Measurements from ENCODE around the gene ANKRD16.

Gene ANKRD16

GRCh38 chr10:5904227-5904626 is 14.5 kb upstream of the ANKRD16 start:
- no peak for DNase-seq

GRCh38 chr10:5903563-5903962 is 13.9 kb upstream of the ANKRD16 start:
- no peak for DNase-seq

GRCh38 chr10:5902511-5903274 is 13.0 kb upstream of the ANKRD16 start:
- no peak for DNase-seq

DNA sequence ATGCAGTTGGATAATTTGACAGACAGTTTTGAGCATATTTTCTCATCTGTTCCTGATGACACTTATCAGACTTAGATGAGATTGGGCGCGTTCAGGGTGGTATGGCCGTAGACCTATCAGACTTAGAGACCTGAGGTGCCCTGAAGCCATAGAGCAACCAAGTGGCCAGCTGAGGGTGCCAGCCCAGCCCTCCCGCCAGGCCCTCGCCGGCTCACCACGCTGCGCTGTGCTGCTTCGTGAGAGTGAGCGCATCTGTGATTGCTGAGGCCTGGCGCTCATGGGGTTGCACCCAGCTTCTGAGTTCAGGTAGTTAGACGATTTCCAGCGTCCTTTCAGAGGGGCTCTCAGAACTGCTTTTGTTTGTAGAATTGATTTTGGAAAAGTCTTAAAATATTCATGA is 10.6 kb upstream of the ANKRD16 start:
- DNase-seq = no peak

- no peak for DNase-seq
Observed at GRCh38 chr10:5898163-5898562, 8.5 kb upstream of the ANKRD16 start.

- DNase-seq = no peak
Observed at GRCh38 chr10:5897504-5897903, 7.8 kb upstream of the ANKRD16 start.

GRCh38 chr10:5897053-5897340 is 7.3 kb upstream of the ANKRD16 start:
- no peak for DNase-seq

- DNase-seq = no peak
Observed at GRCh38 chr10:5896208-5897052, 6.7 kb upstream of the ANKRD16 start.

- no peak for DNase-seq
Observed at GRCh38 chr10:5895804-5896203, 6.1 kb upstream of the ANKRD16 start.

- no peak for DNase-seq
Observed at GRCh38 chr10:5895365-5895764, 5.7 kb upstream of the ANKRD16 start.

DNA sequence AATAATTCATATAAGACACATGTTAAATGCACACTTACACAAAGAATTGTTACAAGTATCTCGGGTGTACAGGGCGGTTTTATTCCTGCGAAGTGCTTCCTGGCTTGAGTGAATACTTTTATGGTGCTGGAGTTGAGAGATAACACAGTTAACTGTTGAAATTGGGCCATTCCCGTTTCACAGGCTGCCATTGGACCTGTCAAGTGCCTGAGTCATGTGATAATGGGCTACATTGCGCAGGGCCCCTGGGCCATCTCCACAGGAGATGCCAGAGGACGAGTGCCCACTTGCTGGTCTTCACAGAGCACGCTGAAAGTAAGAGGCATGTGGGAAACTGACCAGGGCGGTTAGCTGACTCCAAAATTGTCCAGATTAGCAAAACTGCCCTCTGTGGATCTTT is 5.2 kb upstream of the ANKRD16 start:
- no peak for DNase-seq

DNA sequence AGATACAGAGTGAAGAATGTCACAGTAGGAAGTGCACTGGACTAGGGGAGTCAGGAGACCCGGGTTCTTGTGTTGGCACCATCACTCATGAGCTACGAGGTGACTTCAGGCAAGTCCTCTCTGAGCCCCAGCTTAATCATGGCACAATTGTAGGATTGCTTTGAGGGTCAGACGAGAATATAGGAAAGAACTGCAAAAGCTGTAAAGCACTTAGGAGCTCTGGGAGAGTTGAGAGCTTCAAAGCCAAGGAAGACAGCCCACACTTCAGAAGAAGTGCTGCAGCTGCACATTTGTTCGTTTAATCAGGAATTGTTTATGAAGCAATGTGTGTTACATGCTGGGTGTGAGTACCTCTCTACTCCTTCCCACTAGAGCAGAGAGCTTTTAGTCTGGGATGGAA is 4.7 kb upstream of the ANKRD16 start:
- DNase-seq = no peak

DNA sequence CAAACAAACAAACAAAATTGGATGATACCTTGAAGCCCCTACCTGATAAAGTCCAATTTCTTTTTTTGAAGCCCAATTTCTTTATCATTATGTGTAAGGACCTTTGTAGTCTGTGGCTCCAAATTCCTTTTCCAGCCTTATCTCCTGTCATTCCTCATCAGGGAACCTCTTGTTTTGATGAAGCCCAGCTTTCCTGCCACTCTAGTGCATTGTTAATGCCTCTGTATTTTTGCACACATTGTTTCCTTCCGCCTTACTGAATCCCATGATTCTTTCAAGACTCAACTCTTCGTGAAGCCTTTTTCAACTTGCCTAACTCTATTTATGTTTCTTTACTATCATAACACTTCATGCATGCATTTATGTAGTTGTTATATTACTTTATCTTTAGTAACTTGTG is 3.6 kb upstream of the ANKRD16 start:
- no peak for DNase-seq

DNA sequence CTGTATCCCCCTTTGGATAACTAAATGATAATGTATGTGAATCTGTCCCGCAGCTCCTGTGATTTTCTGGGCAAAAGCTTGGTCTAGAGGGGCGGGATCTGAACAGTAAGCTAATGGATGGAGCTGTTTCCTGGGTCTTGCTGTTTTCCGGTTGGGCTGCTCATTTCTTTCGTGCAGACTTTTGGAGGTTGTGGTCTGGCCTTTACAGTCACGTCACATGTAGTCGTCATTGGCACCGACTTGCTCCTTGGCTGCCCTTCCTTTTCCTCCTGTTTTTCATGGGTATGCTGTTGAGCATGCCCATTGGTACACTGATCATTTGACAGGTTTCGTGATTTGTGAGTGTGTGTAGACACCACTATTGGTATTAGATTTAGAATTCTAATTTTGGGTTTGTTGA is 2.3 kb upstream of the ANKRD16 start:
- no peak for DNase-seq

GRCh38 chr10:5891009-5891408 is 1.3 kb upstream of the ANKRD16 start:
- DNase-seq = no peak

DNA sequence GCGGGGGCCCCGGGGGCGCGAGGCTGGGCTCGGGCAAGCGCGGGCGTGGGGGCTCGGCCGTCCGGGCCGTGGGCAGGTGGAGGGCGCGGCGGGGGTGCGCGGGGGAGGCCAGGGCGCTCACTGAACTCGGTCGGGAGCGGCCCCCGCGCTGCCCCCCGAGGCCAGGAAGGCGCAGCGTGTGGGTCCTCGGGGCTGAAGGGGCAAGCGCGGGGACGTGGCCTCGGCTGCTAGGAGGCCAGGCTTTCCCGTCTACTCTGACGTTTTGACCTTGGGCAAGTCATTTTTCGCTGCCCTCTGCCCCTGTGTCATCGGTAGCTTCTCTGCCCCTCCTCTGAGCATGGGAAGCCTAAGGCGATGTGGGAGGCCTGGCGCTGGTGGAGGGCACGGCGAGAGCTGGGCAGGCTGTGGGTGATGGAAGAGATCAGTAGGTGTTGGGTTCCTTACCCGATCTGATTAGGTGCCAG is 791 bp upstream of the ANKRD16 start:
- peak in 4 of 56 donors; percentile 9 to 28 (median 22) for DNase-seq

GRCh38 chr10:5888843-5889623 is 660 bp downstream of the ANKRD16 start:
- DNase-seq = peak in 6 of 56 donors; percentile 16 to 39 (median 32)

DNA sequence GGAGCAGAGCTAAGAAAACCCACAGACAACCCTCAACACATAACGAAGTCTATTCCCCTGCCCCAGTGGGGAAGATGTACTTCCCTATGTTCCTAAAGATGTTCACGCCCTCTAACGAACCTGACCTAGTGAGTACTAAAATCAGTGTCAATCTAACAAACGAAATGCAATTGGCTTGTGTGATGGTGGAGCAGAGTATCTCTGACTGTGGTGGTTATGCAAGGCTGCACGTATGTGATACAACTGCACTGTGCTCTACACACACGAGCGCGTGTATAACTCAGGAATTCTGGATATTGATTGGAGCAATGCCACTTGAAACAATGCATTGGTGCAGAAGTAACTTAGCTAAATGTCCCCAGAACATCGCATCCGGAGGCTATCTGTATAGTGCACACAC is 1.3 kb downstream of the ANKRD16 start:
- no peak for DNase-seq

DNA sequence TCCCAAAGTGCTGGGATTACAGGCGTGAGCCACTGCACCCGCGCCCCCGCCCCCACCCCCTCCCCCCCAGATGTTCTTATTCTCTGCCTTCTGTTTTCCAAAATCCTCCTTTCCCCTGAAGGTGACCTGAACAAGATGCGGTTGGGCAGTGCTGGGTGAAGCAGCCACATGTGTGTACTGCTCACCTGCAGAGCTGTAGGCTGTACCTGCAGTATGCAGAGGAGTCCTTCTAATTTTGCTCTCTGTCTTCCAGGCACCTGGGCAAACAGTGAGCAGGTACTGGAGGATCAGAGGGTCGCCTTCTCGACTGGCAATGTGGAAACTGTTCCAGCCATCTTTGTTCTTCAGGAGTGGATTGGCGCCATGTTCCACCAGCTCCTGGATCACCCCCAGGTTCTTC is 2.1 kb downstream of the ANKRD16 start:
- no peak for DNase-seq

GRCh38 chr10:5887029-5887428 is 2.7 kb downstream of the ANKRD16 start:
- DNase-seq = no peak

- DNase-seq = no peak
Observed at GRCh38 chr10:5885619-5886018, 4.1 kb downstream of the ANKRD16 start.

DNA sequence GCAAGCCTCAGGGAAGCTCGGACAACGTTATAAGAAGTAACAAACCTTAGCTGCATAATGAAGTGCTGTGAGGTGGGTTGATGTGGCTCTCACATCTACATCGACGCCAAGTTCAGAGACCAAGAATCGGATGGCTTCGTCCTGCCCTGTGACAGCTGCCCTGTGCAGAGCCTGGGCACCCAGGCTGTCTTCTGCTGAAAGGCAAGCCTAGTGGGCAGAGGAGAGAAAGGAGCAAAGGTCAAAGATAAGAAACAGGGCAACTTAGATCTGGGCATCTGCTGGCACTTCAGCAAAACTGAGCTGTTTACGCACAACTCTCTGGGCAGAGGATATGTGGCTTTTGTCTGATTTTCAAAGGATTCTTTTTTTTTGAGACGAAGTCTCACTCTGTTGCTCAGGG is 6.7 kb downstream of the ANKRD16 start:
- DNase-seq = no peak
